Astrocyte (in vitro differentiated cells and primary cell): ENCODE measurements around the gene SLITRK1.

ENCODE experiments used
- EZH2 ChIP-seq: IDR thresholded peaks from 2 replicates; pipeline ENCODE4 v1.6.1; 2012; ENCODE audit warnings: mild to moderate bottlenecking, low read length, inconsistent platforms; ENCODE audit not compliant: insufficient read depth
- TF ChIP-seq, protein P1 (sequence below): IDR thresholded peaks from 2 replicates; pipeline ENCODE4 v1.5.1; 2011; ENCODE audit warnings: low read depth, mild to moderate bottlenecking, inconsistent platforms, low read length, moderate library complexity; ENCODE audit not compliant: insufficient read depth

DNA sequence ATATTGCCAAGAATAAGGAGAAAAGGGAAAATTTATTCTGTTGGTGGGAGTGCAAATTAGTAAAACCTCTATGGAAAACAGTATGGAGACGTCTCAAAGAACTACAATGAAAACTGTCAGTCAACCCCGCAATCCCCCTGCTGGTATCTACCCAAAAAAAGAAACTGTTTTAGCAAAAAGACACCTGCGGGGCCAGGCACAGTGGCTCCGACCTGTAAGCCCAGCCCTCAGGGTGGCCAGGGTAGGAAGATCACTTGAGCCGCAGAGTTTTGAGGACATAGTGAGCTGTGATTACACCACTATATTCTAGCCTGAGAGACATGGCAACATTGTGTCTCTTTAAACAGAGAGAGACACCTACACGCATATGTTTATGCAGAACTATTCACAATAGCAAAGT, 37.5 kb upstream of the SLITRK1 start:
- TF ChIP-seq, protein P1, sequence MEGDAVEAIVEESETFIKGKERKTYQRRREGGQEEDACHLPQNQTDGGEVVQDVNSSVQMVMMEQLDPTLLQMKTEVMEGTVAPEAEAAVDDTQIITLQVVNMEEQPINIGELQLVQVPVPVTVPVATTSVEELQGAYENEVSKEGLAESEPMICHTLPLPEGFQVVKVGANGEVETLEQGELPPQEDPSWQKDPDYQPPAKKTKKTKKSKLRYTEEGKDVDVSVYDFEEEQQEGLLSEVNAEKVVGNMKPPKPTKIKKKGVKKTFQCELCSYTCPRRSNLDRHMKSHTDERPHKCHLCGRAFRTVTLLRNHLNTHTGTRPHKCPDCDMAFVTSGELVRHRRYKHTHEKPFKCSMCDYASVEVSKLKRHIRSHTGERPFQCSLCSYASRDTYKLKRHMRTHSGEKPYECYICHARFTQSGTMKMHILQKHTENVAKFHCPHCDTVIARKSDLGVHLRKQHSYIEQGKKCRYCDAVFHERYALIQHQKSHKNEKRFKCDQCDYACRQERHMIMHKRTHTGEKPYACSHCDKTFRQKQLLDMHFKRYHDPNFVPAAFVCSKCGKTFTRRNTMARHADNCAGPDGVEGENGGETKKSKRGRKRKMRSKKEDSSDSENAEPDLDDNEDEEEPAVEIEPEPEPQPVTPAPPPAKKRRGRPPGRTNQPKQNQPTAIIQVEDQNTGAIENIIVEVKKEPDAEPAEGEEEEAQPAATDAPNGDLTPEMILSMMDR: no peak
- TF ChIP-seq EZH2: no peak
